HG03025 (cell line): ENCODE data around the gene FGGY.

Experiments used
- ATAC-seq: cut with Tn5 transposase; IDR thresholded peaks from one replicate; pipeline ENCODE4 v1.9.1; 2021; ENCODE audit warnings: mild to moderate bottlenecking, moderate library complexity; ENCODE audit not compliant: unreplicated experiment, low FRiP score

FGGY gene

DNA sequence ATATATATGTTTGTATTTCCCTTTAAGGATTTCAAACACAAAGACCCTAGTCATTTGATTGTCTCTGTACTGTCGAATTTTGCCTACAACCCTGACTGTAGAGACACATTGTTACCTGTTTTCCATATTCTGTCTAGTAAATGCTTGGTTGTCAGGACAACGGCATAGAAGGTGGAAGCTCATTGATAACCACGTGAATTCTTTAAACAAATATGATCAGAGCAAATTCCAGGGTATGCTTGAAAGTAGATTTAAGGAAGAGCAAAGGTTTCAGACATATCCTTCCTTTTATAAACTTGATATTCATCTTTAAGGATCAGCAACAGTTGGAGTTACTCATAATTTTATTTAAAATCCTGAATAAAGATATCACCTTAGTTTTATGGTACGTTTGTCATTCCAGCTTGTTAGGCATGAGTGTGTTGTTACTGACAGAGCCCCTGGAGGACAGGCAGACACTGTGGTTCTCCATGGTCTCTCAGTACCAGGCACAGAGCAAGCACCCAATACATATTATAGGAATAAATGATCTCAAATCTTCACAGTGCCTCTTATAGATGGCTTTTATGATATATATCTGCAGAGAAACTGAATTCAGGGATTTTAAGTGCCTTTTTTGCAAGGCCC is 203.2 kb downstream of the FGGY start:
- ATAC-seq: no peak

DNA sequence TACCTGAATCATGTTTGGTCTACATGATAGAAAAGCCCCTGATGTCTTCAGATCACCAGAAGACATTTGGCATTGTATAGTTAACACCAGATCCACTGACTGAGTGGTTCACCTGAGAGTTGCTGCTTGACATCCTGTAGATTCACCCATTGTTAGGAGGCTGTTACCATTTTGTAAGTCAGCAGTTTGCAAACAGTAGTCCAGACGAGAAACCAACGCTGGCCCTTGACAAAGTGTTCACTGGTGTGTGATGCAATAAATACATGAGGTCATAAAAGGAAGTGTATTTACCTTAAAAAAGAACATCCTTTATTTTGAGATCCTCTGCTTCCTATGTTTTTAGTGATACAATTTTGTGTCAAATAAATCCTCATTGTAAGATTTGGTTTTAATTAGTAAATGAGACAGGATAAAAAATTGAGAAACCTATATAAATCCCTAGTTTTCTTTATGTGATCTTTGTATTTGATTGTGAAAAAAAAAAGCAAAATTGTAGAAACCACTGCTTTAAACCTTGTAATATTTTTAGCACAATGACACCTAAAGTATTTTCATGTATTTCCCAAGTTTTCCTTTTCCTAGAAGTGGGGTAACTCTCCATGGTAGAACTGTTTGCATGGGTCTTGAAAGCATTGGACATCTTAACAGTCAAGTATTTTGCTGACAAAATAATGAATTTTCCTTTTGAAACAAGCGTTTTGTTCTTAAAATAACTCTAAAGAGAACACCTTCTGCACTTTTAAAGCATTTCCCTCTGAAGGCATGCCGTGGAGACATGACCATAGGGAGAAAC is 204.3 kb downstream of the FGGY start:
- no peak for ATAC-seq

DNA sequence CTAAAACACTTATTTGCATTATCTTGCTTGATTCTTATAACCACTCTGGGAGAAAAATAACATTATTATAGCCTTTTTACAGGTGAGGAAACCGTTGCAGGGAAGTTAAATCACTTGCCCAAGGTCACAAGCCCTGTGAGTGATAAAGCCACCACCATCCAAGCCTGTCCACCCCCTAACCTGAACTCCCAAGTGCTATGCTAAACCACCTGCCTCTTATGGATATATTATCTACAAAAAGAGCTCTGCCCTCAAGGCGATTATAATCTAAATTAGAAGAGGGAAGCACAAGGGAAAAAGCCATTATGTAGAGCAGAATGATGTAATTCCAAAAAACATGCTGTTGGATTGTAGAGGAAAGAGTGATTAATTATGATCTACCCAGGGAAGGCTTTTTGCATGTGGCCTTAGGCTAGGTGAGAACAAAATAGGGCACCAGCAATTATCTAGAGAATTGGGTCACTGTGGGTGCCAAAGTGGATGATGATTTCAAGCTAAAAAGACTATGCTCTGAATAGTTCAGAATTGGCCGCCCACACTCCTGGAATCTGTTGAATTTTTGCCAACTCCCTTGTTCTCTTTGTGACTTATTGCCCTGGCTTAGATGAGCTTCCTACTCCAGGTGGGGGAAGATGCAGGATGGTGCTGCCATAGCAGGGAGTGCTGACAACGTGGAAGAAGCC is 205.3 kb downstream of the FGGY start:
- ATAC-seq: no peak

DNA sequence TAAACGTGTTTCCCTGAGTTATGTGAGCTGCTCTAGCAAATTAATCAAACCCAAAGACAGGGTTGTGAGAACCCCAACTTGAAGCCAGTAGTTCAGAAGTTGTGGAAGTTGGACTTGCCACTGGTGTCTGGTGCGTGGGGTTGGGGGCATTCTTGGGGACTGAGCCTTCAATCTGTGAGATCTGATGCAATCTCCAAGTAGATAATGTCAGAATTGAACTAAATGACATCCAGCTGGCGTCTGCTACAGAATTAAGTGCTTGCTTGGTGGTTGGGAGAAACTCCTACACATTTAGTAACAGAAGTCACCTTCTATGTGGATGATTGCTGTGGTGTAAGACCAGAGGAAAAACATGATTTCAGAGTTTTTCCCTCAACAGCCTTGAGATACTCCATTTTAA is 207.4 kb downstream of the FGGY start:
- no peak for ATAC-seq

DNA sequence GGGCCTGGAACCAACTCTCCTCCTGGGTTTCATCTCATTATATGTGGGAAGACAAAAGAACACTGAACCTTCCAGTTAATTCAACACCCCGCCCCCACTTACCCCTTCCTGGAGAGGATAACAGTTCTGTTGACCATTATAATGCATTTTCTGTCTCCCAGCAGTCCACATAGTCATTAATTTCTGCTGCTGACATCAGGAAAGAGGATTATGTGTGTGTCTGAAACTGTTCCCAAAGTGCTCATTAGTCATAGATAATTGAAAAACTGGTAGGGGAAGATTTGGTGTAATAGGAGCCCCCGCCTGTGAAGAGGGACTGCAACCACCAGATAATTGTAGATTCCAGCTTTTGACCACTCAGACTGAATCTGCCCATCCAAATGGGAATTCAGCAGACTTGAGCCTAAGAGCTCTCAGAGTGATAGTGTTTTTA is 208.7 kb downstream of the FGGY start:
- ATAC-seq: no peak

DNA sequence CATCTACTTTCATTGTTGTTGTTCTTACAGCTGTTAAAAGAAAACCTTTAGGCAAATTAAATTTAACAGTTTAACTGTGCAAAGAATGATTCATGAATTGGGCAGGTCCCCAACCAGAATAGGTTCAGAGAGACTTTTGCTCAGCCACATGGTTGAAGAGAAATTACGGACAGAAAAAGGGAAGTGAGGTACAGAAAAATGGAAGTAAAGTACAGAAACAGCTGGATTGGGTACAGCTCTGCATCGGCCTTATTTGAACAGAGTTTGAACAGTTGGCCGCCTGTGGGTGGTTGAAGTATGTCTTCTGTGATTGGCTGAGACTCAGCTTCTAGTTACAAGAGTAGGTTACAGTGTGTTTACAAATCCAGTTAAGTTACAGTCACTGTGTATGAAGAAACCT is 210.1 kb downstream of the FGGY start:
- ATAC-seq: no peak

DNA sequence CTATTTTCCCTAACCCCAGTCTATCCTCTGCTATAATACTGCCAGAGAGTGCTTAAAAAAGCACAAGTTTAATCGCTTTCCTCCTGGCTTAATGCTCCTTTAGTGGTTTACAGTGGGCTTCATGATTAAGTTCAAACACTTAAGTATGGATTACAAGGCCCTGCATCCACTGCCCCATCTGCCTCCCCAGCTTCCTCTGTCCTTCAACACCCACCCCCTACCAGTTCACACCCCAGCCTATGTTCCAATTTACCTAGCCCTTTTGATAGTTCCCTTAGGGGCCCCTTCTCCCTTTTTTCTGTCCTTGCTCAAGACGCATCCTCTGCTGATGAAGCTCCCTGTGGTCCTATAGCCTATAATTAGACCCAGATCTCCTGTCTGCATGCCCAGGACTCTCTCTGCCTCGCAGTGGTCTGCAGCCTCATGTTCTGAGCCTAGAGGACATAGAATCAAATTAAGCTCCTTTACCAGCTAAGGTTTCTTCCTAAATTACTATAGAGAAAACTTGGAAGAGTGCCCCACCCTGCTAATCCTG is 212.5 kb downstream of the FGGY start:
- no peak for ATAC-seq

DNA sequence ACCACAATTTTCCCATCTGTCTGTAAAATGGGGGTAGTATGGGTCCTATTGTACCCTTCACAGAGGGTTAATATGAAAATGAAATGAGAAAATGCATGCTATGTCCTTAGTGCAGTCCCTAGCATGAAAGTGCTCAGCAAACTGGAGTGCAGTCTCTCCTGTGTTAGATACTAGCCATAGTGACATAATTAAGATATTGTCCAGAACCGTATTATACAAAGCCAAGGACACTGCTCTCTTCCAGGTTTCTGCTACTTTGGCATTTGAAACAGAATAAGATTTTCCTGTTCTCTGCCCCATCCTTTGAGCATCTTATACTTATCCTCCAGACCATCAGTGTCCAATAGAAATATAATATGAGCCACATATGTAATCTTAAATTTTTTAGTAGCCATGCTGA is 213.4 kb downstream of the FGGY start:
- no peak for ATAC-seq

DNA sequence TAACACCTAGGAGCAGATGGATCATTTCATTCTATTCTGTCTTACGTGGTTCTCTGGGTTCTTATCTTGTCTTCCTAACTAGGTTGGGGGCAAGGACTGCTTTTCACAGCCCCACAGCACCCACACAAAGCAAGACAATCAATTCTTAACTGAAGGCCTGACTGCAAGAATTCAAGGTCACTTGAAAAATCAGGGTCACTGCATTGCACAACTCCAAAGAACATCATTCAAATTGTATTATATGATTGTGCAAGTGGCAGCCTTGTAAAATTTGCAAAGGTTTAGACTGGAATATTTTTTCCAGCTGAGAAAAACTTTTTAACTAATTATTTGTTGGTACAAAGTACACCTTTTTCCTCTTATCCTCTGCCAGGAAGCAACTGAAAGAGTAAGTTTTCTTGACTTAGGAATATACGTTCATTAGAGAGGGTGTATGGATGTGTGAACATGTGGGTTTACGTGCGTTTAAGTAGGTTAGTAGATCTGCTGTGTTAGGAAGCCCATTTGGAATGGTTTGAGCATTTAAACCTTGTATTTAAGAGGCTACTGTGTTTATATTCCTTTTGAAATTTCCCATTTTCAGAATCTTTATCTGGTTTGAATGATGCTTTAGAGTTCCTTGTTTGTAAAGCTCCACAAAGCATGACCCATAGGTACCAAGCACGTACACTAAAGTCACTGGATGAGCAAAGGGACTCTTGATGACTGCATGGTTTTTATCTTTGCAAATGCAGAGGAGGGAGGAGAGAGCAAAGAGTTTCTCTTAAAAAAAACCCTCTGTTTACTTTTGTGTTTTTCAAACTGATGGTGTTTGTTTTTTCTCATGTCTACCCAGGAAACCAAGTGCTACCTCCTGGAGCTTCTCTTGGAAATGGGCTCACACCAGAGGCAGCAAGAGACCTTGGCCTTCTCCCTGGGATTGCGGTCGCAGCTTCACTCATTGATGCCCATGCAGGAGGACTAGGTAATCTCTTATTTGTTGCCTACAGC is 214.9 kb downstream of the FGGY start:
- ATAC-seq: no peak

DNA sequence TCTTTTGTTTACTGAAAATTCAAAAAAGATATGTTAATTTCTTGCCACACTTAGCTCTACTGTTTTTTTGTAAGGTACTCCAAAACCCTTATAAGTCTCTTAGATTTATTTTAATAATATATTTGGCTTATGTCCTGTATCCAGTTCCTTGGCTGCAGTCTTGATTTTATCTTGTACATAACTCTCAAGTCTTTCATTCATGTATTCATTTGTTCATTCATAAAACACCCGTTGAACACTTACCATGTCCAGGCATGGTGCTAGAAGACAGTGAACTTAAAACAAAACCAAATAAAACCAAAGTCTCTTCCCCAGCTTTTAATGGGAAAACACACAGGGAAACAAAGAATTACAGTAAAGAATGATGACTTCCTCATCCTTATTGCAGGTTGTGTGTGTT is 215.8 kb downstream of the FGGY start:
- no peak for ATAC-seq

DNA sequence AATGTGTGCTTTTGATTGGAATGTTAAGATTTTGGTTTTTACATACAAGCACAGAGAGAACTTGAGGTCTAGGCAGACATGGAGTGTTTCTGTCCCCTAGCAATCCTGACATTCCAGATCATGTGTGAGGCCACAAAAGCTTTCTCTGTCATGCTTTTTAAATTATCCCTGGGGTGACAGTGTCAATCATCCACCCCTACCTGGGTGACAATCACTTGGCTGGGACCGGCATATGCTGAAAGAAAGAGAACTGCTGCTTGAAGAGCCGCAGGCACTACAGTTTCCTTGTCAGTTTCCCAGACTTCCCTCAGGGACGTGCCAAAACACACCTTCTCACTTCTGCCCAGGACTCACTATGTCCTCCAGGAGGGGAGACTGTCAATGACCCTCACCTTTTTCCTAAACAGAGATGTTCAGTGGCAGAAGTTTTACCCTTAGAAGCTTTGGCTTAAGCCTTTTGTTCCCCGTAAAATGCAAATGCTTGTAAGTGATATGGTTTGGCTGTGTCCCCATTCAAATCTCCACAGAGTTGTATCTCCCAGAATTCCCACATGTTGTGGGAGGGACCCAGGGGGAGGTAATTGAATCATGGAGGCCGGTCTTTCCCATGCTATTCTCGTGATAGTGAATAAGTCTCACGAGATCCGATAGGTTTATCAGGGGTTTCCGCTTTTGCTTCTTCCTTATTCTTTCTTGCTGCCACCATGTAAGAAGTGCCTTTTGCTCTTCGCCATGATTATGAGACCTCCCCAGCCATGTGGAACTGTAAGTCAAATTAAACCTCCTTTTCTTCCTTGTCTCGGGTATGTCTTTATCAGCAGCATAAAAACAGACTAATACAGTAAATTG is 217.4 kb downstream of the FGGY start:
- ATAC-seq: no peak

DNA sequence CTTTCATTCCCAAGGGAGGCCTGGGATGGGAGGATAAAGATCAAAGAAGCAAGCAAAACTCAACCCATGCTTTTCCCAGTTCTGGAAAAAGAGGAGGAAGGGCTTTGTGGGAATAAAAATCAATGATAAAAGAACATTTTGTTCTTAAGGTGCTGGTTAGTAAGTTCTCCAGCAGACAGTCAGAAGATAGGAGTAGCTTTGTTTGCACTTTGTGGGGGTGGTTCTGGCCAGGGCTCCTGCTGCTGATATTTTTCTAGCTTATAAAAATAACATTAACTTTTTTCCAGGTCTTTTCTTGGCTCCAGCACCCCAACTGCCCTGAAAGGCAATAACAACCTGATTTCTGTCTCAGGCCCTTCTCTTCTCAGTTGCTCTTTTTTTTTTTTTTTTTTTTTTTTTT is 220.0 kb downstream of the FGGY start:
- ATAC-seq: no peak

DNA sequence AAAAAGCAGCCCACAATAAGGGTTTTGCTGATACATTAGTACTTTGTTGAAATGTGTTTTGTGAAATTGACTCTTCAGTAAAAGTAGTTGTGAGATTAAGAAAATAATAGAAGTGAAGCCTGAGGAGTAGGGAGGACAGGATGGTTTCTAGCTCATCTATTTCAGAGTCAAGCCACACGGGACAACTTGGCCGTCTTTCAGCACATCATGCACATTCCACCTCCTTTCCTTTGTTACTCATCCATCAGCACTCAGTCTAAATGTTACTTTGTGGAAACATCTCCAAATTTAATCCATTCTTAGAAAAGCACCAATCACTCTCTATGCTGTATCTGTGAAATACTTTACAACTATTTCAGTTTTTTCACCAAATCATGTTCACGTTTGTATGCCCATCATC is 223.3 kb downstream of the FGGY start:
- no peak for ATAC-seq

DNA sequence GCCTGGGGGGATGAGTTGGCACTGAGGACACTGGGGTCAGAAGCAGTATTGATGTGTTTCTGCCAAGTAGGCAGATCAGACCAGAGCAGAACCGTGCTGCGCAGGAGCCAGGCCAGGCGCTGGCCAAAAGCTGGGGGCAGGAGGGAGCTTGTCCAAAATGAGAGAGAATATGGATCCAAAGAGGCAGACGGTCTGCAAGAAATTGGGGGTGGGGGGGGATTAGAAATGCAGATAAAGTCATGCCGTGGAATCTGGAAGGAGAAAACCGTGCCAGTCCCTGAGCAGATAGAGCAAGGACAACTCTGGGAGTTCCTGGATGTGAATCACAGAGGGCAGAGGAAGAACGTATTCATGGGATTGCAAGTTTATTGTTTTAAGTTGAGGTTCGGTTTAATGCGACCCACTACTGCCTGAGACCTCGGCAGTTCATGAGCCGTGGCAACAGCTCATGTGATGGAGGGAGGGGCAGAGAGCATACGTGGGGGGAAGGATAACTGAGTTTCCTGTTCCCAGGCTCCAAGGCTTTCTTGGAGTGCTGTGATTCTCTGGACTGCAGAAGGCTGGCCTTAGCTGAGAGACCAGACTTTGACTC is 224.0 kb downstream of the FGGY start:
- no peak for ATAC-seq

DNA sequence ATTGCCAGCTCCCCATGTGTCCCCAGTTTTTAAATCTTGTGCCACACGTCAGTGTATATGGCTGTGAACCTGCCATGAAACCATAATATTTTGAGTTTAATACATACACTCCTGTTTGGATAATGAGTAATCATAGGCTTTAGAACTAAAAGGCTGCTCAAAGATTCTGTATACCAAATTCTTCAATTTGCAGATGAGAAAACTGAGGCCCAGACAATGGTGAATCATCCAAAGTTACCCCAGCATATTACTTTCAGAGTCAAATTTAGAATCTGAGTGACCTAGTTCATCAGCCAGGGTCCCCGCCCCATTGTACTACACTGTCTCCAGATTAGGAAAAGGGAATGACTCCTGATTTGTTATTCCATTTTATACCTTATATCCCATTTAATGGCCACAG is 224.6 kb downstream of the FGGY start:
- no peak for ATAC-seq

DNA sequence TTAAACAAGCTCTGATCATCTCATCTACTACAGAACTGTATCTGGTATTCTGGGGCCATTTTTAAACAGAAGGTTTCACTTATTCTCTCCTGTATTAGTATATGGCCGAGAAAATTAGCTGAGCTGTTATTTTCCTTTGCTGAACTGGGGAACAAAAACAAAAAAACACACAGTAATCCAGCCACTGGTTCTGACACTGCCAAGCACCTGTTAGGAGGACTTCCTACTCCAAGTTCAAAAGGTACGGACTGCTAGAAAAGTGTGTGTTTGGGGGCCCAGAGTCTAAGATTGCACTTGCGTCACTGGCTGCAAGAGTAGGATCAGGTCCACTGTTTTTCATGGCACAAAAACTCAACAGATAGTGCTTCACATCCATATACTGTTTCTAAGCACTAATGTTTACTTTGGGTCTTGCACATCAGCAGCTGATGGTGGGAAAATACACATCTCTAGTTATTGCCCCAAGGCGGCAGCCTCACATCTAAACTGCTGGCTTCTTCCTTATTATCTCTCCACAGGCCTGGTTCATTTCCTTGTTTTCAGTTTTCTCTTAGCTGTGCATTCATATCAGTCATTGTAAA is 226.1 kb downstream of the FGGY start:
- ATAC-seq: no peak

DNA sequence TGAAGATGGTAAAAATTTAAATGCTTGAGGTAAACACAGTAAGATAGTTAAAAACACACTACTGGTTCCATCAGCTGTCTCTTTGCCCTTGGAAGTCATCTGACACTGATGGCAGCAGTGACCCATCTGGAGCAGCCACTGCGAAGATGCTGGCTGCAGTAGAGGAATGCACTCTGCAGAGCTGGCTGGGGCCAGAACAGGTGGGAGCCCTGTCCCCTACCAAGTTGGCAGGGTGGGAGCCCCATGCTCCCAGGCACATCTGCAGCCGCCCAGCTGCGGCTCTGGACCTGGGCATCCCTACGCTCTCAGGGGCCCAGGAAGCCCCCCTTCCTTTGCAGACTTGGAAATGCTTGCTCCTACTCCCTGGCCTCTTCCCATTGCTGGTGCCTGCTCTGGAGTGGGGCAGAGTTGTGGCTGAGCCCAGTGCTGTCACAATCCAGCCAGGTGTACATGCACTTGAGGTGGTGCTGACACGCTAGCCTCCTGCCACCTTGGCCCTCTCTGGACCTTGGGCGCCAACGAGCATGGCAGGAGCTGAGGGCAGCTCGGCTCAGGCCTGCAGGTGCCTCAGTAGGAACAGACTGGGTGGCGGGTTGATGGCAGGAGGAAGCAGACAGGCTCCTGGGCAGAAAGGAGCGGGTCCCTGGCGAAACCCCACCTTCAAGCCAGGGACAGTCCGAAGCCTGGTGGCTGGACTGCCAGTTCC is 227.0 kb downstream of the FGGY start:
- ATAC-seq: no peak

DNA sequence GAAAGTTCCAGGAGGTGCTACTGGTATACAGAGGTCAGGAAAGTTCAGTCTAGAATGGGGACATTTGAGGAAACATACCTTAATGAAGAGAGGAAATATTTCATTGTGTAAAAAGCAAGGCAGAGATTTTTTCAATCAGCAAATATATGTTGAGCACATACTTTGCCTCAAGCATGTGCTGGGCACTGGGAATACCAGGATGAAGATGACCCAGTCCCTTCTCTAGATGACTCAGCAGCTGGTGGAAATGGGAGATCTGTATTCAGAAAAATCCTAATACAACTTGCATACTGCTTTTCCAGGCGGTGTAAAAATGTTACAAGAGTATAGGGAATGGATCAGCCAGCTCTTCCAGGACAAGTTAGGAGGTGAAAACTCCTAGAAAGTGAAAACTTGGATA is 229.3 kb downstream of the FGGY start:
- ATAC-seq: no peak
